ENCODE measurements around the gene PLCG1.

- TF ChIP-seq CTCF (IDR thresholded peaks at IDR 0.05) (no peak), POLR2A (IDR thresholded peaks at IDR 0.05) (no peak)
Observed at GRCh38 chr20:41094353-41095055, 42.8 kb upstream of the PLCG1 start.
